HFFc6 (cell line): Measurements from ENCODE around the gene MADCAM1. TPM values are rescaled to one million over a fixed set of nuclear protein-coding genes. Genes with fewer than 3 reads are reported as not detected.

Experiments
- DNase-seq: peaks from one replicate; pipeline ENCODE4 v3.0.0-alpha.2; 2018
- H3K27ac Mint-ChIP-seq: 2 replicates; pipeline ENCODE4 v1.8.0; 2020; ENCODE audit warnings: mild to moderate bottlenecking, mixed read lengths
- H3K27me3 Mint-ChIP-seq: 2 replicates; pipeline ENCODE4 v1.8.0; 2021; ENCODE audit warnings: mild to moderate bottlenecking, moderate library complexity, mixed read lengths; ENCODE audit not compliant: insufficient read depth
- H3K36me3 Mint-ChIP-seq: 2 replicates; pipeline ENCODE4 v1.8.0; 2021; ENCODE audit warnings: low read depth, mixed read lengths
- H3K4me1 Mint-ChIP-seq: 2 replicates; pipeline ENCODE4 v1.8.0; 2020; ENCODE audit warnings: low read depth, mixed read lengths
- H3K4me3 Mint-ChIP-seq: 2 replicates; pipeline ENCODE4 v1.8.0; 2020; ENCODE audit warnings: mild to moderate bottlenecking, moderate library complexity, mixed read lengths
- H3K9me3 Mint-ChIP-seq: 2 replicates; pipeline ENCODE4 v1.8.0; 2020; ENCODE audit warnings: mild to moderate bottlenecking, mixed read lengths
- total RNA-seq, 6 experiments: library from RNA; stranded (reverse); fragmentation: NEBNext Ultra II Directional; extraction: Animal tissue kit (Norgen Biotek cat#: 25700); gene quantifications; 2 replicates in 1 of 6; 3 replicates in 5 of 6; pipeline ENCODE4 v1.2.3, GENCODE V29; 2021
- TF ChIP-seq, protein P1 (sequence below): fragments of 200-600 bp; sonication (generic); IDR thresholded peaks from 2 replicates; pipeline ENCODE4 v1.5.0; 2021; ENCODE audit warnings: antibody characterized with exemption, mild to moderate bottlenecking

Gene MADCAM1
- total RNA-seq, 6 experiments from 2014 or later, result 0.11 to 0.47 (median 0.21) TPM

GRCh38 chr19:497869-498510 is 1.7 kb downstream of the MADCAM1 start:
- TF ChIP-seq, protein P1, sequence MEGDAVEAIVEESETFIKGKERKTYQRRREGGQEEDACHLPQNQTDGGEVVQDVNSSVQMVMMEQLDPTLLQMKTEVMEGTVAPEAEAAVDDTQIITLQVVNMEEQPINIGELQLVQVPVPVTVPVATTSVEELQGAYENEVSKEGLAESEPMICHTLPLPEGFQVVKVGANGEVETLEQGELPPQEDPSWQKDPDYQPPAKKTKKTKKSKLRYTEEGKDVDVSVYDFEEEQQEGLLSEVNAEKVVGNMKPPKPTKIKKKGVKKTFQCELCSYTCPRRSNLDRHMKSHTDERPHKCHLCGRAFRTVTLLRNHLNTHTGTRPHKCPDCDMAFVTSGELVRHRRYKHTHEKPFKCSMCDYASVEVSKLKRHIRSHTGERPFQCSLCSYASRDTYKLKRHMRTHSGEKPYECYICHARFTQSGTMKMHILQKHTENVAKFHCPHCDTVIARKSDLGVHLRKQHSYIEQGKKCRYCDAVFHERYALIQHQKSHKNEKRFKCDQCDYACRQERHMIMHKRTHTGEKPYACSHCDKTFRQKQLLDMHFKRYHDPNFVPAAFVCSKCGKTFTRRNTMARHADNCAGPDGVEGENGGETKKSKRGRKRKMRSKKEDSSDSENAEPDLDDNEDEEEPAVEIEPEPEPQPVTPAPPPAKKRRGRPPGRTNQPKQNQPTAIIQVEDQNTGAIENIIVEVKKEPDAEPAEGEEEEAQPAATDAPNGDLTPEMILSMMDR, result no peak
- H3K27me3 Mint-ChIP-seq, result peaks cover 8% of the 10 kb centered on the region
- DNase-seq, result no peak
- H3K36me3 Mint-ChIP-seq, result peaks cover 6% of the 10 kb centered on the region; the same call in 1 of the 2 replicates
- H3K27ac Mint-ChIP-seq, result no peak overlapping the region
- H3K4me3 Mint-ChIP-seq, result no peak overlapping the region
- no peaks in the 10 kb centered on the region for H3K4me1 Mint-ChIP-seq
- H3K9me3 Mint-ChIP-seq, result peaks cover 9% of the 10 kb centered on the region

DNA sequence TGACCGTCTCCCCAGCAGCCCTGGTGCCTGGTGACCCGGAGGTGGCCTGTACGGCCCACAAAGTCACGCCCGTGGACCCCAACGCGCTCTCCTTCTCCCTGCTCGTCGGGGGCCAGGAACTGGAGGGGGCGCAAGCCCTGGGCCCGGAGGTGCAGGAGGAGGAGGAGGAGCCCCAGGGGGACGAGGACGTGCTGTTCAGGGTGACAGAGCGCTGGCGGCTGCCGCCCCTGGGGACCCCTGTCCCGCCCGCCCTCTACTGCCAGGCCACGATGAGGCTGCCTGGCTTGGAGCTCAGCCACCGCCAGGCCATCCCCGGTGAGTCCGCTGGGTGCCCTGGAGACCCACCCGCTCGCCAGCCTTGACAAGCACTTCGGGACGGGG is 2.2 kb downstream of the MADCAM1 start:
- H3K4me1 Mint-ChIP-seq, result no peaks in the 10 kb centered on the region
- H3K4me3 Mint-ChIP-seq, result no peak overlapping the region
- H3K36me3 Mint-ChIP-seq, result peaks cover 4% of the 10 kb centered on the region; the same call in 1 of the 2 replicates
- peaks cover 8% of the 10 kb centered on the region for H3K27me3 Mint-ChIP-seq
- H3K9me3 Mint-ChIP-seq, result peaks cover 4% of the 10 kb centered on the region
- no peak overlapping the region for H3K27ac Mint-ChIP-seq
- DNase-seq, result no peak
- TF ChIP-seq, protein P1, result no peak

DNA sequence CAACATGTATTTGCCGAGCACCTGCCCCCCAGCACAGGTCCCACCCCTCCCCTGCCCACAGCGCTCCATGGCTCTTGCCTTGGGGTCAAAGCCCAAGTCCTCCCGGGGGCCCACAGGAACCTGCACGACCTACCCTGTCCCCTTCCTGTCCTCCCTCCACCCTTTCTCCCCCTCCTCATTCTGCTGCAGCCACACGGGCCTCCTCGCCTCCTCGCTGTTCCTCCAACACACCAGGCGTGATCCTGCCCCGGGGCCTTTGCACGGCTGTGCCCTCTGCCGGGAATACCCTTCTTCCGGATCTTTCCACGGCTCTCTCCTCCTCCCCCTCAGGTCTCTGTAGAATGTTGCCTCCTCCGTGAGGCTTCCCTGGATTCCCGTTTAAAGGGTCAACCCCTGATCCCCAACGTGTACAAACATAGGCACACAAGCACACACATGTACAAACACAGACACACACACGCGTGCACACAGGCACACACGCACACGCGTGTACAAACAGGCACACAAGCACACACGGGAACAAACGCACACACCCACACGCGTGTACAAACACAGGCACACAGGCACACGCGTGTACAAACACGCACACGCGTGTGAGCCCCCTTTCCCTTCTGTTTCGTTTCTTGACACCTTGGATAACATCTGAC is 2.8 kb downstream of the MADCAM1 start:
- Mint-ChIP-seq H3K27me3 (peaks cover 6% of the 10 kb centered on the region), H3K4me1 (no peaks in the 10 kb centered on the region), H3K9me3 (no peaks in the 10 kb centered on the region), H3K36me3 (no peaks in the 10 kb centered on the region), H3K27ac (no peak overlapping the region), H3K4me3 (no peak overlapping the region)
- no peak for DNase-seq
- TF ChIP-seq, protein P1, result no peak

GRCh38 chr19:501646-502045 is 5.4 kb downstream of the MADCAM1 start:
- H3K27me3 Mint-ChIP-seq, result peaks cover 2% of the 10 kb centered on the region; the same call in 1 of the 2 replicates
- H3K4me3 Mint-ChIP-seq, result no peak overlapping the region
- no peak overlapping the region for H3K27ac Mint-ChIP-seq
- no peaks in the 10 kb centered on the region for H3K36me3 Mint-ChIP-seq
- DNase-seq, result no peak
- H3K9me3 Mint-ChIP-seq, result no peaks in the 10 kb centered on the region
- H3K4me1 Mint-ChIP-seq, result 0 out of 2 replicates have a peak, but pooled peaks cover 4% of the 10 kb centered on the region
- TF ChIP-seq, protein P1, result no peak

- Mint-ChIP-seq H3K27me3 (peaks cover 2% of the 10 kb centered on the region; the same call in 1 of the 2 replicates), H3K36me3 (no peaks in the 10 kb centered on the region)
These were observed 8.3 kb downstream of the MADCAM1 start for GRCh38 chr19:504616-505015.

More at GRCh38 chr19:504616-505015, 8.3 kb downstream of the MADCAM1 start:
- H3K4me1 Mint-ChIP-seq, result peaks cover 16% of the 10 kb centered on the region
- DNase-seq, result no peak
- TF ChIP-seq, protein P1, result no peak
- no peaks in the 10 kb centered on the region for H3K9me3 Mint-ChIP-seq
- no peak overlapping the region for H3K27ac Mint-ChIP-seq
- no peak overlapping the region for H3K4me3 Mint-ChIP-seq
